Measurements from ENCODE around the gene LAMA3. TPM values are rescaled to one million over a fixed set of nuclear protein-coding genes. Genes with fewer than 3 reads are reported as not detected.

LAMA3 gene
- total RNA-seq, 1 experiment from 2014 or later = 6.4 TPM

DNA sequence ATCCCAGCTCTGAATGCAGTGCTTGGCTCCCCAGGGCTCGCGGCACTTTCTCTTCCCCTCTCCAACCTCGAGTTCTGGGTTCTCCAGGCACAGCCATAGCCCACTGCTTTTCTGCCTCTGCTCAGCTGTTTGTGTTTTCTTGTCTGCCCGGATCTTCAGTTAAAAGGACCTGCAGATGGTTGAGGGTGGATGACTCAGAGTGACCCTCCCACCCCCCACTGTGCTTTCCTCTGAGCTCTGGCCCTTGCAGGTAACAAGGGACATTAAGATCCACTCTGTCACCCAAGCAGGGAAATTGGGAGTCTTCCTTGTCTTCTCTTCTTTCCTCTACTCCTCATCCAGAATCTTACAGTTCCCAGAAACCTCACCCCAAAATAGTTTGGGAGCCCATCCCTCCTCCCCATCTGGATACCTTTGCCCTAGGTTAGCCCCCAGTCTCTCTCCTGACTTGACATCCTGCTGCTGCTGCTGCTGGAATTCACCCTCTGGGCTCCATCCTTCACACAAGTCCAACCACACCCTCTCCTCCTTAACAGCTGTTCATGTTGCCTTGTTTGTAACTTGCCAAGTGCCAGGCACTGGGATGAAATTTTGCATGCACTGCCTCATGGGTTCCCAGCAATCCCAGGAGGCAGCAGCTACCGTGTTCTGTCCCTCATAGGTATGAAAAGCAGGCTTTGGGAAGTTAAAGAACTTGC is 167.4 kb downstream of the LAMA3 start:
- no peak for DNase-seq
- H3K27me3 ChIP-seq = no peaks in the 10 kb centered on the region

DNA sequence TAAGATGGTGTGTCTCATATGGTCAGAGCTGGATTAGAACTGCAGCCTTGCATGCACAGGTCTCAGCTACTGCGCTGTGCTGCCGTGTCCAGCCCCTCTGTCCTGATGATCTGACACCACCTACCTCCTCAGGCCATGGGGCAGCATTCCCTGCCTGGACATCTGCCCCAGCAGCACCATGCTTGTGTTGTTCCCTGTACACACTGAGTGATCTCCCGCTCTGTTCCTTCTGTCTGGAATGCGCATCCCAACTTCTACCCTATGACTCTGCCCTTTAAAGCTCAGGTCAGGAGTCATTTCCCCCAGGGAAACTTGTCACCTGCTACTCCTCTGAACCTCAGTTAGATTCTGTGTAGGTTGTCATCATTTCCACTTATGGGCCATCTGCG is 167.9 kb downstream of the LAMA3 start:
- peaks cover 11% of the 10 kb centered on the region for H3K36me3 ChIP-seq
- DNase-seq = no peak
- H3K27me3 ChIP-seq = no peaks in the 10 kb centered on the region
- no peaks in the 10 kb centered on the region for H3K9me3 ChIP-seq
- no peak overlapping the region for H3K4me3 ChIP-seq

More for the DNA sequence above, 167.4 kb downstream of the LAMA3 start:
- H3K4me3 ChIP-seq = no peak overlapping the region
- peaks cover 13% of the 10 kb centered on the region for H3K36me3 ChIP-seq
- no peaks in the 10 kb centered on the region for H3K9me3 ChIP-seq

GRCh38 chr18:23857756-23858155 is 168.5 kb downstream of the LAMA3 start:
- no peaks in the 10 kb centered on the region for H3K9me3 ChIP-seq
- no peak overlapping the region for H3K4me3 ChIP-seq
- H3K27me3 ChIP-seq = no peaks in the 10 kb centered on the region
- no peak for DNase-seq
- H3K36me3 ChIP-seq = peaks cover 12% of the 10 kb centered on the region

GRCh38 chr18:23859466-23860336 is 170.4 kb downstream of the LAMA3 start:
- Histone ChIP-seq H3K27me3 (no peaks in the 10 kb centered on the region), H3K4me3 (no peak overlapping the region), H3K36me3 (peaks cover 7% of the 10 kb centered on the region; the same call in 1 of the 2 replicates), H3K9me3 (no peaks in the 10 kb centered on the region)
- no peak for DNase-seq

- DNase-seq = no peak
- peaks cover 7% of the 10 kb centered on the region; the same call in 1 of the 2 replicates for H3K36me3 ChIP-seq
- H3K9me3 ChIP-seq = no peaks in the 10 kb centered on the region
- H3K27me3 ChIP-seq = no peaks in the 10 kb centered on the region
- H3K4me3 ChIP-seq = no peak overlapping the region
These were observed 172.1 kb downstream of the LAMA3 start for GRCh38 chr18:23861326-23861725.

DNA sequence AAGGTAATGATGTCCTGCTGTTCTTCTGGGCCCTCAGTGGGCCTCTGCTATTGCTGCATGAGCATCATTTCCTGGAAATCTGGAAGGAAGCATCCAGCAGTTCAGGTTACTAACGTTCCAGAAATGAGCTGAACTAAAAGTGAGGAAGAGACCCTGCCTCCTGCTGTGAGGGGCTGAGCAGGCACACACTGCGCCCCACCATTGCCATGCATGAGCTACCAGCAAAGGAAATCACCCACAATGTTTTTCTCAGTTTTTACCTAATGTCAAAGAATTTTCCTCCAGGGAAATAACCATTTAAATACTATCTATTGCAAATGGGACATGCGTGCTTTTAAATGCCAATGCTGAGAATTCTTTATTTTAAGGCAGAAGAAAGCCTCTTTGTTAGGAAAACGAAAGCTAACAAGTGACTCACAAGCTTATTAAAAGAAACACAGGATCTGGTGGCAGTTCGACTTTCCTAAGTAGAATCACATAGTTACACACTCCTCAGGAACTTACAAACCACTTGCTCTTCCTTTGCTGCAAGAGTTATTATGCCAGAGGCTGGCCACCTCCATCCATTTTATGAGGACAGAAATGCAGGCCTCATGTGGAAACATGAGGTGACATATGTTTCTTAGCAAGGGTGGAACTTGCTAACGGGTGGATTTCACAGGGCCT is 172.7 kb downstream of the LAMA3 start:
- Histone ChIP-seq H3K9me3 (no peaks in the 10 kb centered on the region), H3K36me3 (peaks cover 7% of the 10 kb centered on the region; the same call in 1 of the 2 replicates), H3K27me3 (no peaks in the 10 kb centered on the region), H3K4me3 (no peak overlapping the region)
- DNase-seq = no peak

DNA sequence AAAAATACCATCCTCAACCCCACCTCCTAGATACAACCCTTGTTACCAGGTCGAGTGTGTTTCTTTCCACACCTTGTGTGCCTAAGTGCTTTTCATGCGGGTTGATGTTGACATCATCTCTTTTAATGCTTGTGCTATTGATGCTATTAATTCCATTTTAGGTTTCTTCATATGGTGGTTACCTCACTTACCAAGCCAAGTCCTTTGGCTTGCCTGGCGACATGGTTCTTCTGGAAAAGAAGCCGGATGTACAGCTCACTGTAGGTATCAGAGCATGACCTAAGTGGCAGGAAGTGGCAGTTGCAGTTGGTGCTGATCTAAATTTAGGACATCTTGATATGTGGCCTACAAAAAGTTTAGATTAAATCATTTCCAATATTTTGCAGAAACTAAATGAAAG is 175.4 kb downstream of the LAMA3 start:
- Histone ChIP-seq H3K9me3 (no peaks in the 10 kb centered on the region), H3K36me3 (peaks cover 4% of the 10 kb centered on the region; the same call in 1 of the 2 replicates), H3K4me3 (no peak overlapping the region), H3K27me3 (no peaks in the 10 kb centered on the region)
- no peak for DNase-seq

GRCh38 chr18:23867006-23867405 is 177.8 kb downstream of the LAMA3 start:
- no peaks in the 10 kb centered on the region for H3K9me3 ChIP-seq
- H3K27me3 ChIP-seq = no peaks in the 10 kb centered on the region
- no peak for DNase-seq
- no peak overlapping the region for H3K4me3 ChIP-seq
- H3K36me3 ChIP-seq = peaks cover 4% of the 10 kb centered on the region

- DNase-seq = no peak
- no peaks in the 10 kb centered on the region for H3K27me3 ChIP-seq
These were observed 179.0 kb downstream of the LAMA3 start for GRCh38 chr18:23868136-23868785.

DNA sequence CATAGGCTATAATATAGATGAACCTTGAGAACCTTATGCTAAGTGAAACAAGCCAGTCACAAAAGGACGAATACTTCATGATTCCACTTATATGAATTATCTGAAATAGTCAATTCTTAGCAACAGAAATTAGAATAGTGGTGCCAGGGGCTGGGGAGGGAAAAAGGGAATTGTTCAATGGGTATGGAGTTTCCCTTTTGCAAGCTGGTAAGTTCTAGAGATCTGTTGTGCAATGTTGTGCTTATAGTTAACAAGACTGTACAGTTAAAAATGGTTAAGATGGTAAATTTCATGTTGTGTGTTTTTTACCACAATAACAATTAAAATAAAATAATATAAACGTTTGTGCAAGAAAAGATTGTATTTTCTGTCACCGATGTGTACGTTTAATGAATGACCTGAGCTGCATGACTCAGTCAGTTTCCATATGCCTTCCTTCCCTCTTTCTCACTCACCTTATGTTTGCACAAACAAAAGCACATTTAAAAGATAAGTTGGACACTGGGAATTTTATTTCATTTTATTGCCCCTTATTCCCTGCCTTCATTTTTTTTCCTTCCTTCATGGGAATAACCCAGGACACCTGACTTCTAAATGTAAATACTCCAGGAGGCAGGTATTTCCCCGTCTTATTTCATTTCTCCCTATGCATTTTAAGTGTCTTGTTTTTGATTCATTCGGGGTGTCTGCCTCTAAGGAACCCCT is 181.6 kb downstream of the LAMA3 start:
- H3K9me3 ChIP-seq = no peaks in the 10 kb centered on the region
- H3K36me3 ChIP-seq = no peaks in the 10 kb centered on the region; the same call in none of the 2 replicates
- DNase-seq = no peak
- H3K4me3 ChIP-seq = no peak overlapping the region
- no peaks in the 10 kb centered on the region for H3K27me3 ChIP-seq

More at GRCh38 chr18:23868136-23868785, 179.0 kb downstream of the LAMA3 start:
- H3K4me3 ChIP-seq = no peak overlapping the region
- no peaks in the 10 kb centered on the region; the same call in none of the 2 replicates for H3K36me3 ChIP-seq
- H3K9me3 ChIP-seq = no peaks in the 10 kb centered on the region

- DNase-seq = no peak
- no peaks in the 10 kb centered on the region; the same call in none of the 2 replicates for H3K36me3 ChIP-seq
- no peak overlapping the region for H3K4me3 ChIP-seq
- no peaks in the 10 kb centered on the region for H3K27me3 ChIP-seq
- no peaks in the 10 kb centered on the region for H3K9me3 ChIP-seq
These were observed 182.2 kb downstream of the LAMA3 start for GRCh38 chr18:23871410-23871809.

- Histone ChIP-seq H3K9me3 (no peaks in the 10 kb centered on the region), H3K27me3 (no peaks in the 10 kb centered on the region), H3K4me3 (no peak overlapping the region), H3K36me3 (no peaks in the 10 kb centered on the region; the same call in 1 of the 2 replicates)
- no peak for DNase-seq
These were observed 183.7 kb downstream of the LAMA3 start for GRCh38 chr18:23872701-23873550.

GRCh38 chr18:23875966-23876895 is 187.0 kb downstream of the LAMA3 start:
- no peaks in the 10 kb centered on the region; the same call in 1 of the 2 replicates for H3K36me3 ChIP-seq
- H3K4me3 ChIP-seq = no peak overlapping the region
- no peak for DNase-seq
- H3K9me3 ChIP-seq = no peaks in the 10 kb centered on the region
- no peaks in the 10 kb centered on the region for H3K27me3 ChIP-seq

- DNase-seq = no peak
- H3K9me3 ChIP-seq = no peaks in the 10 kb centered on the region
- H3K27me3 ChIP-seq = no peaks in the 10 kb centered on the region
- H3K36me3 ChIP-seq = no peaks in the 10 kb centered on the region; the same call in 1 of the 2 replicates
- H3K4me3 ChIP-seq = no peak overlapping the region
These were observed 187.7 kb downstream of the LAMA3 start for GRCh38 chr18:23876921-23877320.
